Measurements from ENCODE around the gene AMOT.

AMOT gene

GRCh38 chrX:112769034-112769433 lies 71.6 kb downstream of the AMOT start:
- Histone ChIP-seq H3F3A (ENCODE audit: insufficient read depth) (no peaks in the 10 kb centered on the region), H2AFZ (ENCODE audit: low read depth, low read length, severe bottlenecking) (no peak overlapping the region), H3K27ac (ENCODE audit: low read depth, low read length) (no peak overlapping the region), H4K20me1 (ENCODE audit: low read depth, low read length) (no peaks in the 10 kb centered on the region), H3K36me3 (ENCODE audit: low read length) (no peaks in the 10 kb centered on the region), H3K9me3 (ENCODE audit: insufficient read depth, low read length) (no peaks in the 10 kb centered on the region), H3K9me2 (replicated peaks; ENCODE audit: insufficient read depth, low read length) (no peaks in the 10 kb centered on the region), H3K79me2 (ENCODE audit: insufficient read depth, low read length) (no peaks in the 10 kb centered on the region), H3K4me3 (ENCODE audit: insufficient read depth, low read length, poor library complexity, severe bottlenecking) (no peak overlapping the region), H3K27me3 (ENCODE audit: low read length) (no peaks in the 10 kb centered on the region), H3K9ac (ENCODE audit: low read length) (no peak overlapping the region), H3K4me2 (ENCODE audit: low read depth, low read length, poor library complexity, severe bottlenecking) (no peak overlapping the region)
- TF ChIP-seq EZH2phosphoT487 (conservative IDR thresholded peaks at IDR 0.05; ENCODE audit: low read length): no peak
- TF ChIP-seq, protein P1, sequence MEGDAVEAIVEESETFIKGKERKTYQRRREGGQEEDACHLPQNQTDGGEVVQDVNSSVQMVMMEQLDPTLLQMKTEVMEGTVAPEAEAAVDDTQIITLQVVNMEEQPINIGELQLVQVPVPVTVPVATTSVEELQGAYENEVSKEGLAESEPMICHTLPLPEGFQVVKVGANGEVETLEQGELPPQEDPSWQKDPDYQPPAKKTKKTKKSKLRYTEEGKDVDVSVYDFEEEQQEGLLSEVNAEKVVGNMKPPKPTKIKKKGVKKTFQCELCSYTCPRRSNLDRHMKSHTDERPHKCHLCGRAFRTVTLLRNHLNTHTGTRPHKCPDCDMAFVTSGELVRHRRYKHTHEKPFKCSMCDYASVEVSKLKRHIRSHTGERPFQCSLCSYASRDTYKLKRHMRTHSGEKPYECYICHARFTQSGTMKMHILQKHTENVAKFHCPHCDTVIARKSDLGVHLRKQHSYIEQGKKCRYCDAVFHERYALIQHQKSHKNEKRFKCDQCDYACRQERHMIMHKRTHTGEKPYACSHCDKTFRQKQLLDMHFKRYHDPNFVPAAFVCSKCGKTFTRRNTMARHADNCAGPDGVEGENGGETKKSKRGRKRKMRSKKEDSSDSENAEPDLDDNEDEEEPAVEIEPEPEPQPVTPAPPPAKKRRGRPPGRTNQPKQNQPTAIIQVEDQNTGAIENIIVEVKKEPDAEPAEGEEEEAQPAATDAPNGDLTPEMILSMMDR (IDR thresholded peaks at IDR 0.05; ENCODE audit: insufficient read depth, low read length, poor library complexity, severe bottlenecking): no peak

DNA sequence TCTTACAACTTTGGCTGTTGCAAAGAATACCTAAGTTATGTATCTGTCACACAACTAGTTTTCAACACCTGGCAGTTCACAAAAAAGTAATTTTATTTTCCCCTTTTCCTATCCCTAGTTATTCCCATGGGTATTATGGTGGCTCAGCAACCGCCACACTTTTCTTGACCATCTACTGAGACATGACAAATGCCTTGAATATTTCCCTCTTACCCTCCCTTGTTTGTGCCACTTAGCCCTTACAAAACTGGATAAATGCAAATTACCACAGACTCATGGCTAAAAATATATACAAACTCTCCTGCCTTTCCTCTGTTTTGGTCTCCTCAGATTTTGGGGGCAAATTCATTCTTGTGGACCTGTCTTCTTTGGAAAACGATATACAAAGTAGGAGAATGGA lies 72.1 kb downstream of the AMOT start:
- no peaks in the 10 kb centered on the region for H3K9me3 ChIP-seq (ENCODE audit: insufficient read depth, low read length)
- H3K36me3 ChIP-seq (ENCODE audit: low read length): no peaks in the 10 kb centered on the region
- H3K27me3 ChIP-seq (ENCODE audit: low read length): no peaks in the 10 kb centered on the region
- no peaks in the 10 kb centered on the region for H3K9me2 ChIP-seq (replicated peaks; ENCODE audit: insufficient read depth, low read length)
- no peaks in the 10 kb centered on the region for H4K20me1 ChIP-seq (ENCODE audit: low read depth, low read length)
- no peak overlapping the region for H3K9ac ChIP-seq (ENCODE audit: low read length)
- H2AFZ ChIP-seq (ENCODE audit: low read depth, low read length, severe bottlenecking): no peak overlapping the region
- no peak overlapping the region for H3K27ac ChIP-seq (ENCODE audit: low read depth, low read length)
- no peaks in the 10 kb centered on the region for H3F3A ChIP-seq (ENCODE audit: insufficient read depth)
- H3K79me2 ChIP-seq (ENCODE audit: insufficient read depth, low read length): no peaks in the 10 kb centered on the region
- TF ChIP-seq, protein P1 (IDR thresholded peaks at IDR 0.05; ENCODE audit: insufficient read depth, low read length, poor library complexity, severe bottlenecking): no peak
- TF ChIP-seq EZH2phosphoT487 (conservative IDR thresholded peaks at IDR 0.05; ENCODE audit: low read length): no peak
- no peak overlapping the region for H3K4me3 ChIP-seq (ENCODE audit: insufficient read depth, low read length, poor library complexity, severe bottlenecking)
- no peak overlapping the region for H3K4me2 ChIP-seq (ENCODE audit: low read depth, low read length, poor library complexity, severe bottlenecking)

DNA sequence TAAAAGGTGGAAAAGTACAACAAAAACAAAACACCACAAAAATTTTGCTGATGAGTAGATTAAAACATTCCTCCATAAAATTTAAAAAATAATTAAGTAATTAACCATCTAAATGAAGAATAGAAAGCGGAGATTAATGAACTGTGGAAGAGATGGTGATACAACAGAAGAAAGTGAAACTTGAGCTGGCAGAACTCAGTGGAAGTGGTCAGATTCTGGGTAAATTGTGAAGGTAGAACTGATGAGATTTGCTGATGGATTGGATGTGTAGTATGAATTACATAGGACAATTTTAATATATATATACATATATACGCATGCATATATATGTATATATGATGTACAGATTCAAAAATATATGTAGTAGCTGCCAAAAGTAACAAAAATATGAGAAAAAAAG lies 73.9 kb downstream of the AMOT start:
- H4K20me1 ChIP-seq (ENCODE audit: low read depth, low read length): no peaks in the 10 kb centered on the region
- H3F3A ChIP-seq (ENCODE audit: insufficient read depth): no peaks in the 10 kb centered on the region
- H3K79me2 ChIP-seq (ENCODE audit: insufficient read depth, low read length): no peaks in the 10 kb centered on the region
- no peak overlapping the region for H2AFZ ChIP-seq (ENCODE audit: low read depth, low read length, severe bottlenecking)
- no peaks in the 10 kb centered on the region for H3K36me3 ChIP-seq (ENCODE audit: low read length)
- H3K4me3 ChIP-seq (ENCODE audit: insufficient read depth, low read length, poor library complexity, severe bottlenecking): no peak overlapping the region
- H3K9ac ChIP-seq (ENCODE audit: low read length): no peak overlapping the region
- H3K9me2 ChIP-seq (replicated peaks; ENCODE audit: insufficient read depth, low read length): no peaks in the 10 kb centered on the region
- TF ChIP-seq, protein P1 (IDR thresholded peaks at IDR 0.05; ENCODE audit: insufficient read depth, low read length, poor library complexity, severe bottlenecking): no peak
- no peak for TF ChIP-seq EZH2phosphoT487 (conservative IDR thresholded peaks at IDR 0.05; ENCODE audit: low read length)
- H3K4me2 ChIP-seq (ENCODE audit: low read depth, low read length, poor library complexity, severe bottlenecking): no peak overlapping the region
- H3K27ac ChIP-seq (ENCODE audit: low read depth, low read length): no peak overlapping the region
- H3K9me3 ChIP-seq (ENCODE audit: insufficient read depth, low read length): no peaks in the 10 kb centered on the region
- H3K27me3 ChIP-seq (ENCODE audit: low read length): no peaks in the 10 kb centered on the region

Measured in SU-DHL-6 (cell line).